NK-92 (cell line): ENCODE measurements around the gene POLDIP2.

Experiments
- DNase-seq: peaks from one replicate; lab custom pipeline; 2025; ENCODE audit not compliant: unreplicated experiment; lab: John Stamatoyannopoulos, UW

Gene POLDIP2

GRCh38 chr17:28317966-28318758 lies 39.2 kb downstream of the POLDIP2 start:
- no peak for DNase-seq

GRCh38 chr17:28317099-28317965 lies 40.0 kb downstream of the POLDIP2 start:
- no peak for DNase-seq

GRCh38 chr17:28315846-28316705 lies 41.3 kb downstream of the POLDIP2 start:
- DNase-seq = no peak

GRCh38 chr17:28313841-28314240 lies 43.5 kb downstream of the POLDIP2 start:
- no peak for DNase-seq

GRCh38 chr17:28306954-28307401 lies 50.3 kb downstream of the POLDIP2 start:
- no peak for DNase-seq

- no peak for DNase-seq
These were observed 58.9 kb downstream of the POLDIP2 start for GRCh38 chr17:28298449-28298848.
